Esophagus squamous epithelium (tissue), 4 donors: ENCODE measurements around the gene LACTBL1.
"Not testable (repeated sequence)": the region's sequence is repeated elsewhere in the genome, so short reads cannot be mapped to it uniquely, and the experiment has no call there.

Experiments
- CTCF ChIP-seq, 6 experiments: fragments of 450-650 bp in 4 of 6; fragments of 200-600 bp in 2 of 6; sonication (generic) in 2 of 6; IDR thresholded peaks; one replicate each; pipeline ENCODE4 v1.5.1; 2016 to 2019; ENCODE audit warnings: antibody characterized with exemption in 6 of 6, mild to moderate bottlenecking in 4 of 6, moderate library complexity in 4 of 6
- POLR2A ChIP-seq, 4 donors: fragments of 450-650 bp; IDR thresholded peaks; one replicate each; pipeline ENCODE4 v1.6.1; 2017; ENCODE audit warnings: antibody characterized with exemption in 4 of 4, mild to moderate bottlenecking in 4 of 4, moderate library complexity in 3 of 4

DNA sequence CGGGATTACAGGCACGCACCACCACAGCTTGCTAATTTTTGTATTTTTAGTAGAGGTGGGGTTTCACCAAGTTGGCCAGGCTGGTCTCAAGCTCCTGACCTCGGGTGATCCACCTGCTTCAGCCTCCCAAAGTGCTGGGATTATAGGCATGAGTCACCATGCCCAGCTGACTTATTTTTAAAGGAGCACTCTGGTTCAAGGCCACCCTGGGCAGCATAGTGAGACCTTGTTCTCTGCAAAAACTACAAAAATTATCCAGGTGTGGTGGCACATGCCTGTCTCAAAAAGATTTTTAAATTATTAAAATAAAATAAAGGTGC is 7.8 kb upstream of the LACTBL1 start:
- TF ChIP-seq CTCF, POLR2A (IDR thresholded peaks at IDR 0.05): not testable (repeated sequence)
